H54 (cell line): ENCODE results near the gene ZBTB7C.

ENCODE experiments used
- DNase-seq: peaks from one replicate; pipeline ENCODE4 v3.0.0; 2011; ENCODE audit warnings: low spot score, mixed read lengths; ENCODE audit not compliant: insufficient read length
- FAIRE-seq: peaks from 3 replicates; lab custom pipeline; 2011; peaks lifted over from hg19 to GRCh38; lab: Jason Lieb, UNC
- POLR2A ChIP-seq: IDR thresholded peaks from 2 replicates; pipeline ENCODE4 v1.6.1; 2011; ENCODE audit warnings: low read depth, mild to moderate bottlenecking, low read length

Gene ZBTB7C

DNA sequence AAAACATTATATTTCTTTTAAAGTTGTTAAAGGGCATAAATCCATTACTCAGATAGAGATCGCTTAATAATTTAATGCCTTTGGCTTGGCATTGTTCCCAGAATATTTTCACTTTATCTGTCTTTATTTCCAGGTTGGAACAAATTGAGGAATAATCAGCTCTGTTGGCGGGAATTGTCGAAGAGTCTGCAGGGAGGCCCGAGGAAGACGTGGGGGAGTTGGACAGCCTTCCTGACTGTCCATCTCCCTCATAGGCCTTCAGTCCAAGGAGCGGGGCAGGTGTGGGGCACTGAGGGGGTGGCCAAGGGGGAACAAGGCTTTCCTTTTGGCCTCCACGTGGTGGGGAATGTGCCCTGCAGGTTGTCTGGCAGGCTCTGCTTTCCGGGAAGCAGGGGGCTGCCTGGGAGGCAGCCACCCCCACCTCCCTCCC lies 179.6 kb downstream of the ZBTB7C start:
- no peak for TF ChIP-seq POLR2A
- FAIRE-seq (no peak), DNase-seq (no peak)

DNA sequence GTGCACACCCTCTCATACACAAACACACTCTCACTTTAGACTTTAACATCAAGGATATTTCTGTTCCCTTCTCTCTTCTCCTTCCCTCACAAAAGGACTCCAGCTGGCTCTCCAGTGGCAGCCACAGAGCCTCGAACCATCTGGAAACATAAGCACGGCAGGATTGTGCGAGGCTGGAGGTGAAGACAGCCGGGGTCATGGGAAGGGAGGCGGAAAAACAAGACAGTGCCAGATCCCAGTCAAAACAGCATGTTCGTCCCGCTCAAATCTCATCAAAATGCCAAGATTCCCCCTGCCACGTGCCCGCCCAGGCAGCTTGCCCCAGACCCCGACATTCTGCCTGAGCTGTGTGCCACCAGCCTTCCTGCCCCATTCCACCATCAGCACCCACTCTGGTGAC lies 180.3 kb downstream of the ZBTB7C start:
- no peak for DNase-seq
- TF ChIP-seq POLR2A = no peak
- FAIRE-seq = no peak

DNA sequence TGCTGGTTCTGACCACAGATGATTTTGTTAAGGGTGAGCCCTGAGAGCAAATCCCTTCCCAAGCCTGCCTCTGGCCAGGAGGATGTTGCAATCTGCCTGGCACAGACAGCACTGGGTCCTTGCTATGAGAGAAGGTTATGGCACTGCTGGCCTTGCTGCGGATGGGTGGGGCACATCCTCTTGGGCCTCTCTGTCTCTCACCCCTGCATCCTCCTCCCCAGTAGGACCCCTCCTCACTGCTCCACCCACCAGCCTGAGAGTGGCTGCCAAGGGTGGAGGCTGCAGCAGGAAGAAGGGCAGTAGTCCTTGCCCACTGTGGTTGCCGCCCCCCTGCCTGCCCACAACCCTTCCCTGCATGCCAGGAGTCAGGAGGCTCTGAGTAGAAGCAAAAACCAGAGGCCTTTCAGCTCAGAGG lies 180.9 kb downstream of the ZBTB7C start:
- DNase-seq = no peak
- TF ChIP-seq POLR2A = no peak
- no peak for FAIRE-seq

DNA sequence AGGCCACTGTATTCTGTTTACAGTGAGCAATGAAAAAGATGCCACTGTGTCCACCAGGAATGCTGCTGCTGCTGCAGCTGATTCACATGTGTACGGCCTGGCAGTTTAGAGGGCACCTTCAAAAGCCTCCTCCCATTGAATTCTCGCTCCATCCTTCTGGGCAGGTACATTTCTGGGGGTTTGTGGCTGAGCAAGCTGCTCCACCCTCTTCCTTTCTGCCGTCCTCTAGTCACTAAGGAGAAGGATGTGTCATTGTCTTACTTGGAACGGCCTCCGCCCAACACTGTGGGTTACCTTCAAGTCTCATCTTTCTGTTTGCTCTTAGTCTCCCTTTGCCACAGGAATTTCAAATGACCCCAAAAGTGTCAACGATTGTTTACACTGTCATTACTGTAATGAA lies 182.0 kb downstream of the ZBTB7C start:
- DNase-seq (no peak), FAIRE-seq (no peak)
- TF ChIP-seq POLR2A = no peak

DNA sequence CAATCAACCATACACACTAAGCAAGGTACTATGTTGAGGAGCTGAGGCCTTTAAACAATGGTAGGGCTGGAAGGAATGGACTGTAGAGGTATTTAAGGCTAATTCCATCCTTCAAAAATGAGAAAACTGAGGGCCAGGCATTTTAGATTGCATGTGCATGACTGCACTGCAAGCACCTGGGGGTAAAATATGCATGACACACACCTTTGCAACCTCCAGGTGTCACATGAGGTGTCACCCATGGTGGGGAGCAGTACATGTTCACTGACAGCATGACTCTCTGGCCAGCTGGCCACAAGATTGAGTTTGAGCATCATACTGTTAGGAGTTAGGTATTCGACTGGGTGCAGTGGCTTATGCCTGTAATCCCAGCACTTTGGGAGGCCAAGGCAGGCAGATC lies 182.8 kb downstream of the ZBTB7C start:
- FAIRE-seq = no peak
- DNase-seq = no peak
- no peak for TF ChIP-seq POLR2A

DNA sequence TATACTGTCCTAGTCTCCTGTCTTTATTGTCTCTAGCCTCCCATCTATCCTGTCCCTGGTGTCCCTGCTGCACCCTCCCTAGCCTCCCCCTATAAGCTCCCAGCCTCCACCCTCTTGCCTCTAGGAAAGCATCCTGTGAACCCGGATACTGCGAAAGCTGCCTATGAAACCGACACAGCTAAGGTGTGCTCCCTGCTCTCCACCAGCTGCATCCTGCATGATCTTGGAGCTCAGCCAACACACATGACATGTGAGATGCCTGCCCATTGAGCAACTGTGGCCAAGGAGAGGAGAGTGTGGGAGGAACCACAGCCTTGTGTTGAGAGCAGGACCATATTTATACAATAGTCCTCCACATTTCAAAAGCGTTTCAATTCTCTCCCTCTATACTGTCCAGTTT lies 187.1 kb downstream of the ZBTB7C start:
- no peak for TF ChIP-seq POLR2A
- DNase-seq (no peak), FAIRE-seq (no peak)

DNA sequence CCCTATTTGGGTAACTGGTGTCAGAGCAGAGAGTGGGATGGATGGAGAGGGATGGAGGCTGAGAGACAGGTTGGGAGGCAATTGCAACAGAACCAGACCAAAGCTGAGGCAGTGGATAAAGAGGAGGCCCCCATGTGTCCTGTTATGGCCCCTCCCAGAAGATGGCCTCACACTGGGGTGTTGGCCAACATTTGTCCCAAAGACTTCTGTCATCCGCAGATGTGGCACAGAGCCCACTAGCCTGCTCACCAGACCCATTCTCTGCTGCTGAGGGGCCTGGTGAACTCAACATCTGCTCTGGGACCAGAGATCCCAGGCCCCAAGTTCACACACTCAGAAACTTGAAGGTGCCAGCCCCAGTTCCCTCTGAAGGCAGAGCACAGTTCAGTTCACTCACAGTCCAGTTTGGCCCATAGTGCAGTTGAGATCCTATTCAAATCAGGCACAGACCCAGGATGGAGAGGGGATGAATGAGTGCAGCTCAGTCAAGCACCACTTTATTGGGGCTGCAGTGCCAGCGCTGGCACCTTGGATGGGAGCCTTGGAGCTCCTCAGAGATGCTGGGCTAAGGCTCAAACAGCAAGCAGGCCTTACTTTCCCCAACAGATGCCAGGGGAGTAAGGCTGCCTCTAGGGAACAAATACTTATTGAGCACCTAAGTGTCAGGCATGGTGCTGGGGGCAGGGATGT lies 189.2 kb downstream of the ZBTB7C start:
- no peak for FAIRE-seq
- no peak for TF ChIP-seq POLR2A
- no peak for DNase-seq

DNA sequence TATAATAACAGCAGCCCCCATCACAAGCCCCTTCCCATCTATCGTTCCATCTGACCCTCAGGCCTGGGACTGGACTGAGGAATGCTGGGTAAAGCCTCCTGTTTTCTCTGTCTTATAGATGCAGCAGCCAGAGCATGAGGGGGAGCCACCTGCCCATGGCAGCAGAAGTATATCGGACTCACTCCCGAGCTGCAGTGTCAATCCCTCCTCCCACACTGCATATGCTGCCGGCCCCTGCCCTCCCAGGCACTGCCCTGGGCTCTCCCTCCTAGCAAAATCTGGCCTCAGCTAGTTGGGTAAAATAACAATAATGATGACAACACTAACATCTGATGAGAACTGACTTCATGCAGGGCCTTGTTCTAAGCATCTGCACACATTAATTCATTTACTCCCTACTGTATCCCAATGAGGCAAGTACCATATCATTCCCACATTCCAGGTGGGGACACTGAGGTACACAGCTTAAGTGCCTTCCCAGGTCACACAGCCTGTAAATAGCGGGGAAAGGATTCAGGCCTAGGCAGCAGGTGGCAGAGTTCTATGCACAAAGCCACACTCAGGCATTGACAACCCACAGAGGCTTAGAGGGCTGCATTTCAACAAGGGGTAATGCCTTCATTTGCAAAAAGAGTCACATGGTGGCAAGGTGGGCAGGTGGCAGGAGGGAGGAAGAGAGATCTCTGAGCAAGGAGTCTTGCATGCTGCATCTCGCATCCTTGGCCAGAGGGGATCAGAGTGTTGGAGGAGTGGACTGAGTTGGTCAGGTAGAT lies 190.0 kb downstream of the ZBTB7C start:
- TF ChIP-seq POLR2A = no peak
- FAIRE-seq = no peak
- no peak for DNase-seq

DNA sequence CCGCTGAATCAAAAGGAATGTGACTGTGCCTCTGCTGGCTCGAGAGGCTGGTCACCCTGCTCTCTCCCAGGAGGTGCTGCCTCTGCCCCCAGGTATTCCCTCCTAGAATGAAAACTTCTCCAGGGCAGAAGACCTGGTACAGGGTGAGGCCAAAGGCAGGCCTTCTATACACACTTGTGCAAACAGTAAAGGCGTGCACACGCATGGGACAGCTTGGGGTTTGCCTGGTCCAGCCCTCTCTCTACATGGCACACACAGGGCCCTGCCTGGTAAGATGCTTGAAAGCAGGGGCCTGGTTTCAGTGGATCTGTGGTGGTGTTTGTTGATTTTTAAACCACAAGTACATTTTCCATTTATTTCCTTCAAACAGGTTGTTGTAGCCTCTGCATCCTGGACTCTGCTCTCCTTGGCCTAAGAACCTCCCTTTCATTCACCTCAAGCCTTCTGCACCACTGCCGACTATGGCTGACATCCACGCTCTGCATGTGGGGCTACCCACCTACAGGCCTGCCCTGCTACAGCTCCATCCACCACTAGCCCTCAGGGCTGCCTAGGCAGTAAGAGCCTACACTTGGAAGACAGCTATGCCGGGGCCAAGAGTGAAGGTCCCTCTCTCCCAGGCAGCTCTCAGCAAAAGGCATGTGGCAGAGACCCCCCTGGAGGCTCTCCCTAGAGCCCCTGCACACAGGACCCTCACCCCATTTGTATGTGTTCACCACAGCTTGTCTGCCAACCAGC lies 190.7 kb downstream of the ZBTB7C start:
- DNase-seq = no peak
- TF ChIP-seq POLR2A = no peak
- no peak for FAIRE-seq

DNA sequence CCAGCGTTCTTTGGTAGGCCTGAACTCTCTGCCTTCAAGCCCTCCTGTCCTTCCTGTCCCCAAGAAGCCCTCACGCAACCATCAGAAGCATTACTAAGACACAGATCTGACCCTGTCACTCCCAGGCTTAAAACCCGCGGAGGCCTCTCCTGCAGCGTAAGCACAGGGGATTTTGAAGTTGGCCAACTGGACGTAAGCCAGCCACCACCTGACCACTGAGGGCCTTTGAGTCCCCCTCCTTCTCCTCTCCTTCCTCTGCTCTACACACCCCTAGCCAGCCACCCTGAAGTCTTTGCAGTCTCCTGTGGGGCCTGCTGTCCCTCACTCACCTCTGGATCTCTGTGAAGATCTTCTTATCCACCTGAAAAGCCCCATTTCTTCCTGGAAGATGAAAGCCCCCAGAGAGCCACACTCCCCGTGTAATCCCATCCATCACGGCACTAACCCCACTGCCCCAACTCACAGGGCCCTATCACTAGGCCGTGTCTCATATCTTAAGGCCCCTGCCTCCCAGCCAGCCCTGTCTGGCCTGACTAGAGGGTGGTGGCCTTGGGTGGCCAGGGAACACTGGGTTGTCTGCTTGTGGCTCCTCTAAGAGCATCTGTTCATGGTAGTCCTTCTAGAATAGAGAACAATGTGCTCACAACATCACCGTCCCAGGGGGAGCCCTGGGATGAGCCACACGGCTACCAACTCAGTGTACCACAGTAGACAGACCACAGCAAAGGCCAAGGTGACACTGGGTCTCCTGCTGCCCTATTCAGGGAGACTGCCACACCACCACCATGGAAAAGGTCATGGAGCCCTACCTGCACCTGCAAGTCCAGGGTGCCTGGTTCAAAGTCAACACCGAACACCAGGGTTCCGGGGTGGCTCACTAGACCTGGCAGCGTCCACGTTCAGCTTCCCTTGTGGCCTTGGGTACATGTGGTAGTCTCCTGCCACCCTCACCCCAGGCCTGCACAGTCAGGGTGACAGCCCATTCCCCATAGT lies 191.6 kb downstream of the ZBTB7C start:
- no peak for DNase-seq
- no peak for FAIRE-seq
- no peak for TF ChIP-seq POLR2A

DNA sequence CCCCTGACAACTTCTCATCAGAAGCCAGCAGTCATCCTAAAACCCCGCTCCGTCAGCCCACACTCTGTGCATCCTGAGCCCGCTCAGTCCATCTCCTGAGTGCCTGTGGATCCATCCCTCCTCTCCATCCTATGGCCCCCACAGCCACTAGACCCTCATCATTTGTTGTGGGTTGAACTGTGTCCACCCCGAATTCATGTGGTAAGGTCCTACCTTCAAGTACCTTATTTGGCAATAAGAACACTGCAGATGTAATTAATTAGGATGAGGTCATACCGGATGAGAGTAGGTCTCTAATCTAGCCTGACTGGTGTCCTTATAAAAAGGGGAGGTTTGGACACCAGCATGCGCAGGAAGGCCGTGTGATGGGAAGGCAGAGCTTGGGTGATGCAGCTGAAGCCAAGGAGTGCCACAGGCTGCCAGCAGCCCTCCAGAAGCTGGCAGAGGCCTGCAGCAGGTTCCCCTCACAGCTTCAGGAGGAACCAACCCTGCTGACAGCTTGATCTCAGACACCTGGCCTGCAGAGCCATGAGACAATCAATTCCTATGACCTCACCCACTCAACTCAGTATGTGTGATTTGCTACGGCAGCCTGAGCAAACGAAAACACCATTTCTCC lies 192.4 kb downstream of the ZBTB7C start:
- TF ChIP-seq POLR2A = no peak
- FAIRE-seq (no peak), DNase-seq (no peak)

DNA sequence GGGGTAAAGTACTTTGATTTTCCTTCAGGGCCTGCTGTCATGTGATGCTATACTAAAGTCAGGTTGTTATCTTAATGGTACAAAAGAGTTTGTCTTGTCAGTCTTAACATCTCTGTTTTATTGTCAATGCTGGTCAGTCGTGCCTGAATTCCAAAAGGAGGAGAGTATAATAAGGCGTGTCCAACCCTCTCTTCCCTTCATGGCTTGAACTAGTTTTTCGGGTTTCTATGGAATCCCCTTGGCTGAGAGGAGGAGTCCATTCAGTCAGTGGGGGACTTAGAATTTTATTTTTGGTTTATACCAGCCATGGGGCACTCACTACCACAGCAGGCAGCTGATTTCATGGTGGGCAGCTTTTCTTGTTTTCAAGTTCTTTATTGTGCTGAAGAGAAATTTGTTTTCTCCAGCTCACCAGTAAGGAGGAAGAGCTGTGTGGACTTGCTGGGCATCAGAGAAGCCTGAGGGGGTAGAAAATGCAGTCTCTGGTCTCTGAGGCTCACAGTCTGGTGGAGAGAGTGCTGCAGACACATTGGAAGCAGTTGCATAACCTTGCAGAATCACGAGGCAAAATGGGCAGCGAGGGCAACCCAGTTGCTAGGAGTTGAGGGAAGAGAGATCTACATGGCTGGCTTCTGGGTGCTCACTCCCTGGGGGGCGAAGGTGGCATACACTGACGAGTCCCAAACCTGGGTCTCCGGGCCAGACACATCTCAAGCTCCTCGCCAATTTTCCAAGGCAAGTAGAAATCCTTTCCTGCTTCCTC lies 193.1 kb downstream of the ZBTB7C start:
- DNase-seq (no peak), FAIRE-seq (no peak)
- TF ChIP-seq POLR2A = no peak
